ENCODE results near the gene CFL2.

Gene CFL2

GRCh38 chr14:34668111-34668510, 46.3 kb downstream of the CFL2 start:
- DNase-seq, result no peak

- DNase-seq, result no peak
These were observed 47.4 kb downstream of the CFL2 start for GRCh38 chr14:34667007-34667406.

GRCh38 chr14:34665785-34666435, 48.5 kb downstream of the CFL2 start:
- DNase-seq, result no peak

- no peak for DNase-seq
These were observed 51.8 kb downstream of the CFL2 start for GRCh38 chr14:34662561-34663088.

- DNase-seq, result no peak
These were observed 53.6 kb downstream of the CFL2 start for GRCh38 chr14:34660796-34661195.
